Activated CD8-positive, alpha-beta memory T cell treated with anti-CD3 and anti-CD28 coated beads, Interleukin-2, amount 50 U/mL, for 24 hours (primary cell): Measurements from ENCODE around the gene SGCA.

Experiments
- DNase-seq: peaks from one replicate; pipeline ENCODE4 v3.0.0-alpha.2; 2020; ENCODE audit errors: extremely low read depth

Gene SGCA

GRCh38 chr17:50149417-50150353, 16.1 kb upstream of the SGCA start:
- DNase-seq = no peak

GRCh38 chr17:50150354-50151040, 15.3 kb upstream of the SGCA start, which contains the start of gene PPP1R9B:
TSS of gene PPP1R9B (minus strand) at chr17:50150677. CDS start at chr17:50150513, 164 bp downstream.
- DNase-seq = no peak

GRCh38 chr17:50151041-50151936, 14.5 kb upstream of the SGCA start:
- peak; percentile 72 for DNase-seq

DNA sequence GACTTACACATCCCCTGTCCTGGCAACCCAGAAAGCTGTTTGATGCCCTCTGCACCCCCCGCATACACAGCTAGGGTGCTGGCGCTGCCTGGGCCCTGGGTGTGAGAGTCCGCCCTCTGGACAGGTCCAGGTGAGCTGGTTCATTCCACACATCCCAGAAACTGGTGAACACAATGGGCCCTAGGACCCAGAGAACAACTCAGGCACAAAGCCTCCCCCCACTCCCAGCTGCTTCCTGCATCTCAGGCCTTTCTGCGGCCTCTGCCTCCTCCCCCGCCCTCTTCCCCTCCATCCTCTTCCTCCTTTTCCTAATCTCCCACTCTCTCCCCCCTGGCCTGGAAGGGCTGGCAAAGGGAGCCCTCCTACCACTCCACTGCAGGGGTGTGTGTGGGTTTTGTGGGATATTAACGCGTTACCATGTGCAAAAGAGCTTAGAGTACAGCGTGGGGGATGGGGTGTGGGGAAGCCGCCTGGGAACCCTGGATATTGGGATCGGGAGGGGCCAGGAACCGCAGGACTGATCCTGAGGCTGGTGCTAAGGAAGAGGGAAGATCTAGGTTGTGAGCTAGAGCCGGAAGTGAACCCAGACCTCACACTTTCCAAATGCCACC, 13.8 kb upstream of the SGCA start:
- no peak for DNase-seq

GRCh38 chr17:50152736-50153135, 13.1 kb upstream of the SGCA start:
- no peak for DNase-seq

DNA sequence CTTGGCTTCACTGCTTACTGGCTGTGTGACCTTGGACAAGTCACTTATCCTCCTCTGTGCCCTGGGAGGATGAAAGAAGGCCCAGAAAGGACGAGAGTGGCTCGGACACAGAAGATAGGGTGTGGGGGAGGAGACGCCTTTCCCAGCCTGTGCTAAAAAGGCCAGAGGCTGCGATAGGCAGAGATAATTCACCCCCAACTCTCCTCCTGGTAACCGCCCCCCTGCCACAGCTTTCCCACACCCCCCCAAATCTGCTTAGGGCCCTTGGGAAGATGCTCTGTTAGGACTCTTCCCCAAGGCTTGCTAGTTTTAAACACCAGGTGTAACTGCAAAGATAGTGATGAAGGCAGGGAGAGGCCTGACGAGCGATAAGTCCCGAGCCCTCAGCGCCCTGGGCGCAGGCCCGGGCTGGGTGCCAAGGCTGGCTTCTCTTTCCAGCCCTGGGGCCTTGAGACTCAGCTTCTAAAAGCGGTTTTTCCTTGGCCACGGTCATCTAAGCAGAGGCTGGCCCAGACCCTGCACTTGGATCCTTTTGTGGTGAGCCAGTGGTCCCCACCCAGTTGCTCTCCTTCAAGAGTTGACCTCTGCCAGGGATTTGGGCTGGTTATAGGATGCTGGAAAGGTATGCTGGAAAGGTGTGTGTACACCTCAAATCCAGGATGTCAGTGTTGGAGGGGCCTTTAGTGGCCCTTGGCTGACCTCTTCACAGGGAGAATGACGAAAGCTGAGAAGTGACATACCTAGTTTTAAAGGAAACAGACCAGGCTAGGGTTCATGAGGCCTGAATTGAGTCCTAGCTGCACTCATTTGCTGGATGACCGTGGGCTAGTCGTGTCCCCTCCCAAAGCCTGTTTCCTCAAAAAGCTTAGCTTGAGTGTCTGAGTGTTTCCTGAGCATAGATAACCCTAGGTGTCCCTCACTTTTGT, 11.9 kb upstream of the SGCA start:
- no peak for DNase-seq

DNA sequence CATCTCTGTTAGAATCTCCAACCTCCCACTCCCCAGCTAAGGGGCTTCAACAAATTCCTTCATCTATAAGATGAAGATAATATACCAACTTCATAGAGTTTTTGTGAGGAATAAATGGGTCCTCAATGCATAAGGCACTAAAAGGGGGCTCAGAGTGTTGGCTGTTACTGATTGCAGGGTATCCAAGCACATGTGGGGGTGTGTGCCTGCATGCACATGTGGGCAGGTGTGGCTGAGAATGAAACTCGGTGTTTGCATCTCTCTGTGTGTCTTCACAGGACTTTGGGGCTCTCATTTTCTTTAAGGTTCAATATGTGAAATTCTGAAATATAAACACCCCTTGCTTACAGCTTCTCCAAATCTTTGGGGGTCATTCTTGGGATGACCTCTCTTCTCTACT, 11.2 kb upstream of the SGCA start:
- DNase-seq = no peak

DNA sequence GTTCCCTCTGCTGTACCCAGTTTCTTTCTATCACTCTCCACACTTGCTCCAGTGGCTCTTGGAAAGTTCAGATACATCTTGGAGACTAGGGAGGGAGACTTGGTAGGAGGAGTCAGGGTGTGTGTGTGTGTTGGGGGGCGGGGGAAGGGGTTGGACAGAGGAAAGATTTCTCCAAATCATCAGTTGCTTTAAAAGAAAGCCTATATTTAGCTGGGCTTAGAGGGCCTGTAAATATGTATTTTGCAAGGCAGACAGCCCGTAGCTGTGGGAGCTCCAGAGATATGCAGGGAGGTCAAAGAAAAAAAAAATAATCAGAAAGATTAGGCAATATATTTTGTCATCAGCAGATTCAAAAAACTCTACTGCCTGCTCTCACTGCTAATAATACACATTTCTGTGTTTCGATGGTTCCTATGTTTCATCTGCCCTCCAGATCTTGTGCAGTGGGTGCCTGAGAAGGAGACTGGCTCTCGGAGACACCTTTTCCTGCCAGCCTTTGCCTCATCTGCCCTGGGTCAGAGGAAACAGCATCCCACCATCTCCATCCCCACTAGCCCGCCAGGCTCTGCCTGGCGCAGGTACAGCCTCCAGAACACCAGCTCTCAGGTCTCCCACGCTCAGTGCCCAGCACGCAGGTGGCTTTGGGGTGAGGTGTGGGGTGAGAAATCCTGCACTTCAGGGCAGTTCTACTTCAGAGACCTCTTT, 10.5 kb upstream of the SGCA start:
- DNase-seq = no peak

DNA sequence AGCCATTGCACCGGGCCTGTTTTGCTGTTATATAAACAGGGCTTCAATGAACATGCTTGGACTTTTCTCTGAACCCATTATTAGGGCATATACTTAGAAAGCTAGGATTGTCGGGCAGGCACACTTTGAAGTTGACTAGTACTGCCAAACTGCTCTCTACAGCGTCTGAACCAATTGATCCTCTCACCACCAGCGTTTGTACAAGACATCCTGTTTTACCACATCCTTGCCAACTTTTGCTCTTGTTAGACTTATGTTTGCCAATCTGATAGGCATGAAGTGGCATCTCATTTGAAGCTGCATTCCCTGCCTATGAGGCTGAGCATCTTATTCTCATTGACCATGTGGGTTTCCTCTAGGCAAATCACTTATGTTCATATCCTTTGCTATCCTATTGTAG, 7.9 kb upstream of the SGCA start:
- DNase-seq = no peak

GRCh38 chr17:50161023-50161910, 4.5 kb upstream of the SGCA start:
- peak; percentile 90 for DNase-seq

- DNase-seq = no peak
These were observed 3.9 kb upstream of the SGCA start for GRCh38 chr17:50161911-50162288.

- DNase-seq = no peak
These were observed 3.1 kb upstream of the SGCA start for GRCh38 chr17:50162466-50163254.

DNA sequence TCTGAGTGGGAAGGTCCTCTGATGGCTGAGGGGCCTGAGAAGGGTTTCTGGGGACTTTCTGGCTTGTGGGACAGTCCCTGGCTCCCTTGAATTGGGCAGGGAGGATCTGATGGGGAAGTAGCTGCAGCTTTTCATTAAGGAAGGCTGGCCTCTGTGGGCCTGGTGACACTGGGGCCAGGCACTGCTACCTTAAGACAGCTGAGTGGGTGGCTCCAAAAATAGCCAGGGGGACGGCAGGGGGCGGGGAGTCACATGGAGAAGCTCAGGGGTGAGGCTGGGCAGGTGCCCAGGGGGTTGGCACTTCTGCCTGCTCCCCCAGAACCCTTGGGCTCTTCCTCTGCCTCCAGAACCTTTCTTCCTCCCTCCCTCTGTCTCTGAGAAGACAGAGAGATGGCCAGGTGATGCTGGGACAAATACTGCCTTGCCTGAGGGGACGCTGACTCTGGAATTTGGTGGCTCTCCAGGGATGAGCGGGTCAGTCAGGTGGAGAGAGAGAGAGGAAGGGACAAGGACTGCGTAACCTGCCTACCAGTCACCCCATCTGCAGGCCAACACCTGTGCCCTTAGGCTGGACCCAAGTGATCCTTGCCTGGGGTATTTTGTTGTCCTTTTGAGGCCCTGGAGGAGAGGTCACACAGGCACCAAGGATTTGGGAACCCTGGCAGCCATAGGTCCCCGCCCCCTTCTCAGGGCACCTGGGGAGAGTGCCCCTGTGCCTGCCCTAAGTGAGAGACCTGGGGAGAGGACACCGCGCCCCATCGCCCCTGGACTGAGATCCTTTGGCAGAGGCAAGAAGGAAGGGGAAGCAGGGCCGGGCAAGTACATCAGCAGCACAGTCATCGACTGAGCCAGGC, 1.7 kb upstream of the SGCA start:
- DNase-seq = no peak

GRCh38 chr17:50164697-50164988, 1.2 kb upstream of the SGCA start:
- no peak for DNase-seq

- no peak for DNase-seq
These were observed 739 bp upstream of the SGCA start for GRCh38 chr17:50165066-50165465.

DNA sequence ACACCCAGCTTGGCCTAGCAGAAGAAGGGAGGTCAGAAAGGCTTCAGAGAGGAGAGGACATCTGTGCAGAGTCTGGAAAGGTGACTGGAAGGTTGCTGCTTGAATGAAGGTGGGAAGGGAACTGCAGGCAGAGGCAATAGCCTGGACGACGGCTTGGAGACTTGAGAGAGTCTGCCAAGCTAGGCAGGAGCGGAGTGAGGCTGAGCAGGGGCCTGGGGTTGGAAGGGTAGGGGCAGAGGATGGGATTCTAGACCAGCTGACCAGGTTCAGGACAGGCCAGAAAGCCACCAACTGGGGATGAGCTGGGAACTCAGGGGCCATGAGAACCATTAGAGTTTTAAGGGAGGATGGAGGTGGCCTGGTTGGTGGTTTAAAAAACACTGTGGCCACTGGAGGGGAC, 339 bp upstream of the SGCA start:
- DNase-seq = no peak

- DNase-seq = no peak
These were observed 845 bp downstream of the SGCA start for GRCh38 chr17:50166518-50167181.
